Endothelial cell of umbilical vein (primary cell): ENCODE data around the gene OR4D2. TPM values are rescaled to one million over a fixed set of nuclear protein-coding genes. Genes with fewer than 3 reads are reported as not detected.

ENCODE experiments used
- BruUV-seq: library from RNA; stranded (reverse); fragments of 400-500 nt; replicated peaks from 2 replicates; lab custom pipeline; 2021; lab: Mats Ljungman, UMichigan
- CTCF ChIA-PET: fragments of 300-600, 350-600 bp; sonication (Branson Sonifier 250); formaldehyde crosslinking; loops from one replicate; lab custom pipeline; 2021; ENCODE audit warnings: antibody characterized with exemption, inconsistent platforms; lab: Charles Lee
- POLR2A ChIA-PET: fragments of 300-600, 350-600 bp; sonication (Branson Sonifier 250); formaldehyde crosslinking; loops from one replicate; lab custom pipeline; 2021; ENCODE audit warnings: antibody characterized with exemption, inconsistent platforms; lab: Charles Lee
- DNase-seq: peaks from one replicate; pipeline ENCODE4 v3.0.0-alpha.2; 2011; ENCODE audit warnings: low read depth, low spot score
- FAIRE-seq: peaks from 2 replicates; lab custom pipeline; 2011; peaks lifted over from hg19 to GRCh38; lab: Jason Lieb, UNC
- H2AFZ ChIP-seq: 2 replicates; pipeline ENCODE4 v1.6.0; 2012; ENCODE audit warnings: low read depth, low read length, control low read depth, inconsistent platforms
- H3K27ac ChIP-seq: 2 replicates; pipeline ENCODE4 v1.5.1; 2011; ENCODE audit warnings: low read depth, mild to moderate bottlenecking, control low read depth, low read length, moderate library complexity; ENCODE audit not compliant: insufficient read depth
- H3K27me3 ChIP-seq, 2 experiments: 2 replicates each; pipeline versions ENCODE4 v1.6.0 to v1.6.1; 2011; ENCODE audit warnings: low read length in 2 of 2, mixed read lengths in 1 of 2; ENCODE audit not compliant: control insufficient read depth in 2 of 2, insufficient read depth in 2 of 2
- H3K36me3 ChIP-seq, 2 experiments: 2 replicates in 1 of 2; 3 replicates in 1 of 2; pipeline ENCODE4 v1.5.1; 2011; ENCODE audit warnings: low read length in 2 of 2, mild to moderate bottlenecking in 1 of 2, moderate library complexity in 1 of 2; ENCODE audit not compliant: control insufficient read depth in 2 of 2, insufficient read depth in 2 of 2; ENCODE audit errors: extremely low read depth in 1 of 2
- H3K4me1 ChIP-seq: 3 replicates; pipeline ENCODE4 v1.5.1; 2011; ENCODE audit warnings: mild to moderate bottlenecking, low read length; ENCODE audit not compliant: control insufficient read depth, insufficient read depth; ENCODE audit errors: extremely low read depth
- H3K4me2 ChIP-seq: 2 replicates; pipeline ENCODE4 v1.6.1; 2011; ENCODE audit warnings: low read length, control low read depth, mixed read lengths; ENCODE audit not compliant: insufficient read depth
- H3K4me3 ChIP-seq, 3 experiments: fragments of 200-600 bp in 1 of 3; sonication (generic), shearing (Covaris generic) in 1 of 3; replicated peaks in 1 of 3; 2 replicates each; pipeline ENCODE4 v1.5.1; 2011 to 2016; ENCODE audit warnings: control low read depth in 3 of 3, low read length in 3 of 3, mild to moderate bottlenecking in 2 of 3, inconsistent platforms in 1 of 3, low read depth in 1 of 3, moderate library complexity in 1 of 3; ENCODE audit not compliant: insufficient read depth in 1 of 3
- H3K79me2 ChIP-seq: 2 replicates; pipeline ENCODE4 v1.6.0; 2012; ENCODE audit warnings: low read length, inconsistent platforms; ENCODE audit not compliant: control insufficient read depth, insufficient read depth
- H3K9ac ChIP-seq: replicated peaks from 2 replicates; pipeline ENCODE3; 2011; ENCODE audit warnings: low read length, control low read depth; ENCODE audit not compliant: insufficient read depth; ENCODE audit errors: extremely low read depth
- H3K9me1 ChIP-seq: replicated peaks from 3 replicates; pipeline ENCODE4 v1.6.0; 2011; ENCODE audit warnings: mild to moderate bottlenecking, low read length; ENCODE audit not compliant: control insufficient read depth, insufficient read depth; ENCODE audit errors: extremely low read depth
- H3K9me3 ChIP-seq: replicated peaks from 2 replicates; pipeline ENCODE4 v1.5.1; 2012; ENCODE audit warnings: low read length, inconsistent platforms; ENCODE audit not compliant: control insufficient read depth, insufficient read depth
- H4K20me1 ChIP-seq: replicated peaks from 2 replicates; pipeline ENCODE3; 2011; ENCODE audit warnings: mild to moderate bottlenecking, low read length; ENCODE audit not compliant: control insufficient read depth, insufficient read depth; ENCODE audit errors: extremely low read depth
- CTCF ChIP-seq, 2 donors: IDR thresholded peaks; 1 replicate in 1 of 2; 2 replicates in 1 of 2; pipeline ENCODE4 v1.5.1; 2011; ENCODE audit warnings: low read length in 2 of 2, mild to moderate bottlenecking in 2 of 2, moderate library complexity in 2 of 2, control low read depth in 1 of 2, inconsistent platforms in 1 of 2, low read depth in 1 of 2; ENCODE audit not compliant: insufficient read depth in 1 of 2; ENCODE audit errors: extremely low read depth in 1 of 2
- EZH2 ChIP-seq: IDR thresholded peaks from 2 replicates; pipeline ENCODE4 v1.6.1; 2012; ENCODE audit warnings: borderline replicate concordance, low read depth, mild to moderate bottlenecking, moderate library complexity, low read length, inconsistent platforms; ENCODE audit not compliant: severe bottlenecking
- FOS ChIP-seq: IDR thresholded peaks from 2 replicates; pipeline ENCODE4 v1.6.1; 2011; ENCODE audit warnings: mild to moderate bottlenecking, low read length, moderate library complexity, borderline replicate concordance; ENCODE audit not compliant: insufficient read depth
- GATA2 ChIP-seq: IDR thresholded peaks from 2 replicates; pipeline ENCODE4 v1.7.0; 2011; ENCODE audit warnings: low read depth, mild to moderate bottlenecking, moderate library complexity, mixed read lengths, low read length; ENCODE audit not compliant: insufficient read length, insufficient read depth
- JUN ChIP-seq: IDR thresholded peaks from 2 replicates; pipeline ENCODE4 v1.6.1; 2011; ENCODE audit warnings: borderline replicate concordance, low read depth; ENCODE audit not compliant: insufficient read length, insufficient read depth
- MYC ChIP-seq: IDR thresholded peaks from one replicate; pipeline ENCODE4 v1.6.1; 2011; ENCODE audit warnings: mild to moderate bottlenecking, low read depth, low read length
- POLR2A ChIP-seq: IDR thresholded peaks from 2 replicates; pipeline ENCODE4 v1.6.1; 2012; ENCODE audit warnings: low read depth, mild to moderate bottlenecking, control low read depth, low read length
- POLR2AphosphoS5 ChIP-seq: IDR thresholded peaks from 2 replicates; pipeline ENCODE4 v1.6.1; 2012; ENCODE audit warnings: low read depth, mild to moderate bottlenecking, control low read depth, low read length, moderate library complexity; ENCODE audit not compliant: insufficient read depth
- dilution Hi-C: fragments of 300-500 bp; cut with MboI; formaldehyde crosslinking; loops from one replicate; pipeline ENCODE4 v1.15.0; 2019; ENCODE audit warnings: low sequenced_read_pairs; ENCODE audit not compliant: extremely low pct_ligation_motif_present
- intact Hi-C: fragments of 100-400 bp; cut with micrococcal nuclease; formaldehyde crosslinking; loops from one replicate; pipeline ENCODE4 v1.10.0; 2022
- polyA plus RNA-seq, 4 experiments: library from polyadenylated mRNA; depleted of rRNA in 3 of 4; stranded (reverse) in 3 of 4; unstranded in 1 of 4; fragments of >200 nt; gene quantifications; 2 replicates each; pipeline versions ENCODE4 v1.2.1 to v1.2.3, GENCODE V29; 2011 to 2012; ENCODE audit warnings: missing spikeins in 1 of 4
- total RNA-seq: library from RNA; stranded (reverse); gene quantifications from 2 replicates; pipeline ENCODE4 v1.2.3, GENCODE V29; 2021
- TF ChIP-seq, protein P1 (sequence below): IDR thresholded peaks from 2 replicates; pipeline ENCODE4 v1.6.1; 2011; ENCODE audit not compliant: insufficient read depth, insufficient read length

OR4D2 gene
- total and polyA plus RNA-seq, 2 donors (not counting 3 experiments of a cell fraction or from before 2014, with no cell fraction given), result not detected

DNA sequence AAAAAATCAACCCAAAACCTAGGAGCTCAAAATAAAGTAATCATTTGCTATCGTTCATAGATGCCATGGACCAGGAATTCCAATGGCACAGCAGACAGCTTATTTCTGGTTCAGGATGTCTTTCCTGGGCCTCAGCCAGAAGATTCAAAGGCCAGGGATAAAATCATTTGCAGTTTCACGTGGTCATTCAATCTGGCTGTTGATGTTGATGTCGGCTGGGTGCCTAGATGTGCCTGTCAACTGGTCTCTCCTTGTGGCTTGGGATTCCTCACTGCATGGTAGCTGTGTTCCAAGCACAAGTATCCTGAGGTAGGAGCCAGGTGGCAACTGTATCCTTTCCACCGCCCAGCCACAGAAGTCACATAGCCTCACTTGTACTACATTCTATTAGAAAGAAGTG lies 15.0 kb downstream of the OR4D2 start:
- no peak overlapping the region for H3K4me2 ChIP-seq
- FAIRE-seq, result no peak
- BruUV-seq, result no TSS peak
- CTCF ChIA-PET, result no interaction called here
- no peak overlapping the region for H3K27ac ChIP-seq
- POLR2A ChIA-PET, result no interaction called here
- dilution Hi-C loops (no loop called here), intact Hi-C loops (no loop called here)
- H3K4me1 ChIP-seq, result no peaks in the 10 kb centered on the region
- H2AFZ ChIP-seq, result no peak overlapping the region
- H3K9me1 ChIP-seq, result no peaks in the 10 kb centered on the region
- H3K79me2 ChIP-seq, result no peaks in the 10 kb centered on the region
- H3K9ac ChIP-seq, result no peak overlapping the region
- no peaks in the 10 kb centered on the region for H3K9me3 ChIP-seq
- H3K36me3 ChIP-seq, result no peaks in the 10 kb centered on the region
- no peaks in the 10 kb centered on the region for H3K27me3 ChIP-seq
- no peak overlapping the region for H3K4me3 ChIP-seq
- no peak for DNase-seq
- no peaks in the 10 kb centered on the region for H4K20me1 ChIP-seq
- TF ChIP-seq FOS (no peak), MYC (no peak), POLR2A (no peak), JUN (no peak), EZH2 (no peak), GATA2 (no peak), CTCF (IDR thresholded peaks at IDR 0.05; ENCODE audit: extremely low read depth in 1 of 2, insufficient read depth in 1 of 2, low read depth in 1 of 2, low read length in 2 of 2) (no peak), POLR2AphosphoS5 (no peak)
- TF ChIP-seq, protein P1, sequence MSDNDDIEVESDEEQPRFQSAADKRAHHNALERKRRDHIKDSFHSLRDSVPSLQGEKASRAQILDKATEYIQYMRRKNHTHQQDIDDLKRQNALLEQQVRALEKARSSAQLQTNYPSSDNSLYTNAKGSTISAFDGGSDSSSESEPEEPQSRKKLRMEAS, result no peak
